Suppressor macrophage treated with lipopolysaccharide for 1 hour (primary cell): Measurements from ENCODE around the gene MAP7.
A peak's percentile ranks its signal among the peaks of the same experiment; 100 is the strongest.
"Not testable (repeated sequence)": the region's sequence is repeated elsewhere in the genome, so short reads cannot be mapped to it uniquely, and the experiment has no call there.

Source experiments
- DNase-seq, 3 donors: peaks; one replicate each; pipeline ENCODE4 v3.0.0-alpha.2; 2020 to 2022

The MAP7 gene

GRCh38 chr6:136501096-136501495 lies 49.1 kb downstream of the MAP7 start:
- no peak for DNase-seq

- DNase-seq, result no peak
Measured at GRCh38 chr6:136500414-136500813, 49.8 kb downstream of the MAP7 start.

- no peak for DNase-seq
Measured at GRCh38 chr6:136499370-136499769, 50.9 kb downstream of the MAP7 start.

- not testable (repeated sequence) for DNase-seq
Measured at GRCh38 chr6:136496449-136496848, 53.8 kb downstream of the MAP7 start.

- DNase-seq, result no peak
Measured at GRCh38 chr6:136494710-136495109, 55.5 kb downstream of the MAP7 start.

GRCh38 chr6:136494059-136494458 lies 56.2 kb downstream of the MAP7 start:
- DNase-seq, result no peak

GRCh38 chr6:136492409-136492808 lies 57.8 kb downstream of the MAP7 start:
- DNase-seq, result no peak

- no peak for DNase-seq
Measured at GRCh38 chr6:136491754-136492153, 58.5 kb downstream of the MAP7 start.

GRCh38 chr6:136491251-136491650 lies 59.0 kb downstream of the MAP7 start:
- no peak for DNase-seq

GRCh38 chr6:136489689-136490033 lies 60.6 kb downstream of the MAP7 start:
- not testable (repeated sequence) for DNase-seq

- peak in 2 of 3 donors; percentile 17 to 50 for DNase-seq
Measured at GRCh38 chr6:136487759-136488425, 62.3 kb downstream of the MAP7 start.

GRCh38 chr6:136486357-136486756 lies 63.9 kb downstream of the MAP7 start:
- no peak for DNase-seq

- DNase-seq, result no peak
Measured at GRCh38 chr6:136483906-136484305, 66.3 kb downstream of the MAP7 start.

GRCh38 chr6:136483005-136483404 lies 67.2 kb downstream of the MAP7 start:
- not testable (repeated sequence) for DNase-seq

- DNase-seq, result no peak
Measured at GRCh38 chr6:136477548-136477947, 72.7 kb downstream of the MAP7 start.

GRCh38 chr6:136475686-136476085 lies 74.5 kb downstream of the MAP7 start:
- no peak for DNase-seq

GRCh38 chr6:136474241-136474640 lies 76.0 kb downstream of the MAP7 start:
- DNase-seq, result no peak

GRCh38 chr6:136471922-136472321 lies 78.3 kb downstream of the MAP7 start:
- no peak for DNase-seq

GRCh38 chr6:136471372-136471771 lies 78.8 kb downstream of the MAP7 start:
- peak; percentile 22 to 43 (median 26) for DNase-seq

- DNase-seq, result peak; percentile 52 to 79 (median 72)
Measured at GRCh38 chr6:136470044-136470443, 80.2 kb downstream of the MAP7 start.

GRCh38 chr6:136469154-136469553 lies 81.1 kb downstream of the MAP7 start:
- no peak for DNase-seq

- no peak for DNase-seq
Measured at GRCh38 chr6:136468711-136469110, 81.5 kb downstream of the MAP7 start.

- no peak for DNase-seq
Measured at GRCh38 chr6:136467186-136467585, 83.0 kb downstream of the MAP7 start.

GRCh38 chr6:136466777-136467176 lies 83.4 kb downstream of the MAP7 start:
- DNase-seq, result no peak

- DNase-seq, result no peak
Measured at GRCh38 chr6:136465766-136466303, 84.4 kb downstream of the MAP7 start.
